GM12865 (cell line): ENCODE data around the gene GPR183.

ENCODE experiments used
- DNase-seq: peaks from one replicate; pipeline ENCODE4 v3.0.0; 2010; ENCODE audit warnings: low read depth
- H3K4me3 ChIP-seq: 2 replicates; pipeline ENCODE4 v1.5.1; 2011; ENCODE audit warnings: mild to moderate bottlenecking, low read depth, low read length, control low read depth
- CTCF ChIP-seq: IDR thresholded peaks from 2 replicates; pipeline ENCODE4 v1.5.1; 2011; ENCODE audit warnings: low read length, control low read depth, low read depth, inconsistent platforms; ENCODE audit not compliant: insufficient read depth; ENCODE audit errors: missing control alignments

The GPR183 gene

GRCh38 chr13:99261059-99261458, 46.1 kb downstream of the GPR183 start:
- H3K4me3 ChIP-seq: no peak overlapping the region
- no peak for DNase-seq
- TF ChIP-seq CTCF: no peak

- no peak for DNase-seq
- no peak overlapping the region for H3K4me3 ChIP-seq
- no peak for TF ChIP-seq CTCF
Measured at GRCh38 chr13:99260216-99260615, 47.0 kb downstream of the GPR183 start.

DNA sequence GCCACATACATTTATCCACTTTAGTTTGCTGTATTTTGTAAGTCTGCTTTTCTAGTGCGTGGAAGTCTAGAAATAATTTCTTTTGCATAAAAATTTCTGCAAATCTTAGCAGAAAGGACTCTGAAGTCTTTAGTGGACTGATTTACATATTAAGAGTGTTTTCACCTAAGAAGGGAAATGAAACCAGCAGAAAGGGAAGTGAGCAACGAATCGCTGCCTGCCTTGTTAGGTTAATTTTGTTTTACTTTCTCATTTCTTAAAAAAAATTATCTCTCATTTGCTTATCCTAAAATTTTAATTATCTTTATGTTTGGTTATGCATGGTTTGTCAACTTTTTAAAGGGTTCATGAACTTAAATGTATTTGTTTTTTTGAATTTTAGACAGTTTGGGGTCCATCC, 48.3 kb downstream of the GPR183 start:
- DNase-seq: peak; percentile 70
- H3K4me3 ChIP-seq: no peak overlapping the region
- no peak for TF ChIP-seq CTCF

GRCh38 chr13:99258210-99258860, 48.9 kb downstream of the GPR183 start, which contains the start of gene GPR18:
TSS of gene GPR18 (minus strand) at chr13:99258379. CDS start at chr13:99255872, 2,507 bp downstream.
- no peak within 1 kb of the TSS for H3K4me3 ChIP-seq
- TF ChIP-seq CTCF: no peak
- peak; percentile 77 for DNase-seq

DNA sequence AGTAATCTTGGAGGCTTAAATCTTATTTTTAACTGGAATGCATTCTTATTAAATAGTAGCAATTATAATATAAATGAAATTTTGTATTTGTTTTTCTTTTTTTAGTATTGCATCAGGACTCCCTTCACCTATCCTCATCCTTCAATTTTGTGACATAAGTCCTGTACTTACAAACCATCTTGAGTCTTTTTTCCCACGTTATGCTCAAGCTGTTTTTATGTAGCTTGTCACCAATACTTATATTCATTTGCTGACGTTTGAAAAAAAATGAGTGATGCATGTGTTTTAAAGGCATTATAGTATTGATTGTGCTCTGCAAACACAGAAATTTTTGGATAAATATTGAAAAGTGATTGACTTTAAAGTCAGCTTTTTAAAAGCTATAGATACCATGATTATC, 49.9 kb downstream of the GPR183 start:
- no peak overlapping the region for H3K4me3 ChIP-seq
- TF ChIP-seq CTCF: no peak
- no peak for DNase-seq

DNA sequence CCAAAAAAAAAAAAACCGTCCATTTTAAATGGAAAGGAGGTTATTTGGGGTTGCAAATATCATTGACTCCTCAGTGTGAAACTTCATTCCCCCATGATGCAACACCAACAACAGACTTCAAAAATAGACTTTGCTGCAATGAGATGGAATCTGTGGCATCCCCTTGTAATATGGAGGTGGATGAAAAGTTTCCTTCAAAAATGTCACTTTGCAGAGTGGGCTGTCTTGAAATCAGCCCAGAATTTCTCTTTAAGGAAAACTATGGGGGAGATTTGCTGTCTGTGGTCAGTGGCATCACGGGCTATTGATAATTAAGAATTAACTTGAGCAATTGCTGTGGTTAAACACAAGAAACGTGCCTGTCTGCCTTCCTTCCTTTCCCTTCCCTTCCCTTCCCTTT, 50.5 kb downstream of the GPR183 start:
- no peak for TF ChIP-seq CTCF
- no peak overlapping the region for H3K4me3 ChIP-seq
- DNase-seq: no peak

DNA sequence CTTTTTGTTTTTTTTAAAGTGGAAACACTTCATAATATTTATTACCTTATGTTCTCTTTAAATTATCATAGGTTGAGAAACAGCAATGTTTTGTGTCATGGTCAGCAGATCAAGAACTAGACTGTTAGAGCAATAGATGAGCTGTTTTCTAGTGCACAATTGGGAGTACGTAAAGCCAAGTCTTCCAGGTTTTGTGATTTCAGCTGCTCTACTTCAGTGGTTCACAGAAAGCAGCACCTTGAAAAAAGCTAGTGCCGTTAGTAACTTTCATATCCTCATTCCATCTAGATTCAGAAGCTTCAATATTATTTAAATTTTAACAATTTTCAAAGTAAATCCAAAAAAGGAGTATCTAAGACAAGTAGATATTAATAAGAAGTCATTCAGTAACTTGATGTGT, 50.9 kb downstream of the GPR183 start:
- DNase-seq: no peak
- no peak for TF ChIP-seq CTCF
- no peak overlapping the region for H3K4me3 ChIP-seq
